HepG2 (cell line): ENCODE measurements around the gene ARMH4.

Experiments
- IRF9 ChIP-seq: sonication (generic); formaldehyde crosslinking; IDR thresholded peaks from 2 replicates; pipeline ENCODE4 v1.8.0; 2022; ENCODE audit warnings: missing genetic modification reagents, mild to moderate bottlenecking, borderline replicate concordance
- JUN ChIP-seq: sonication (generic); formaldehyde crosslinking; IDR thresholded peaks from 2 replicates; pipeline ENCODE4 v1.4.0; 2020; ENCODE audit warnings: mild to moderate bottlenecking, missing genetic modification reagents
- KLF6 ChIP-seq: IDR thresholded peaks from 2 replicates; pipeline ENCODE4 v1.8.0; 2016; ENCODE audit warnings: missing biosample characterization, missing genetic modification reagents
- POLR2A ChIP-seq, 2 experiments: IDR thresholded peaks; 2 replicates each; pipeline ENCODE4 v1.6.1; 2011; ENCODE audit warnings: low read depth in 2 of 2, low read length in 2 of 2, mild to moderate bottlenecking in 1 of 2, moderate library complexity in 1 of 2; ENCODE audit not compliant: insufficient read depth in 1 of 2
- POLR2AphosphoS5 ChIP-seq: IDR thresholded peaks from 2 replicates; pipeline ENCODE4 v1.6.1; 2012; ENCODE audit warnings: low read depth, low read length
- SRF ChIP-seq: IDR thresholded peaks from 2 replicates; pipeline ENCODE4 v1.6.1; 2011; ENCODE audit warnings: mild to moderate bottlenecking, low read depth, low read length, moderate library complexity
- TCF12 ChIP-seq, 2 experiments: fragments of 450-650 bp in 1 of 2; sonication (generic) in 1 of 2; formaldehyde crosslinking in 1 of 2; IDR thresholded peaks; 2 replicates each; pipeline versions ENCODE4 v1.6.1 to v1.8.0; 2017 to 2022; ENCODE audit warnings: antibody characterized with exemption in 1 of 2, mild to moderate bottlenecking in 1 of 2, missing genetic modification reagents in 1 of 2, moderate library complexity in 1 of 2
- ZBTB8A ChIP-seq: sonication (generic); formaldehyde crosslinking; IDR thresholded peaks from 2 replicates; pipeline ENCODE4 v1.4.0; 2020; ENCODE audit warnings: mild to moderate bottlenecking, low read depth, missing genetic modification reagents, borderline replicate concordance
- ZFP37 ChIP-seq: sonication (generic); formaldehyde crosslinking; IDR thresholded peaks from 2 replicates; pipeline ENCODE4 v1.4.0; 2020; ENCODE audit warnings: missing genetic modification reagents, borderline replicate concordance
- ZFX ChIP-seq: sonication (generic); formaldehyde crosslinking; IDR thresholded peaks from 2 replicates; pipeline ENCODE4 v1.4.0; 2020; ENCODE audit warnings: mild to moderate bottlenecking, low read depth, missing genetic modification reagents, moderate library complexity
- ZHX1 ChIP-seq: sonication (generic); formaldehyde crosslinking; IDR thresholded peaks from 2 replicates; pipeline ENCODE4 v1.8.1; 2022; ENCODE audit warnings: low read depth, mild to moderate bottlenecking, missing genetic modification reagents
- ZNF747 ChIP-seq: sonication (generic); formaldehyde crosslinking; IDR thresholded peaks from 2 replicates; pipeline ENCODE4 v1.8.1; 2023; ENCODE audit warnings: missing genetic modification reagents, mild to moderate bottlenecking, borderline replicate concordance
- TF ChIP-seq, protein P1 (sequence below): sonication (generic); formaldehyde crosslinking; IDR thresholded peaks from 2 replicates; pipeline ENCODE4 v1.5.0; 2020; ENCODE audit warnings: mild to moderate bottlenecking, missing genetic modification reagents, moderate library complexity

DNA sequence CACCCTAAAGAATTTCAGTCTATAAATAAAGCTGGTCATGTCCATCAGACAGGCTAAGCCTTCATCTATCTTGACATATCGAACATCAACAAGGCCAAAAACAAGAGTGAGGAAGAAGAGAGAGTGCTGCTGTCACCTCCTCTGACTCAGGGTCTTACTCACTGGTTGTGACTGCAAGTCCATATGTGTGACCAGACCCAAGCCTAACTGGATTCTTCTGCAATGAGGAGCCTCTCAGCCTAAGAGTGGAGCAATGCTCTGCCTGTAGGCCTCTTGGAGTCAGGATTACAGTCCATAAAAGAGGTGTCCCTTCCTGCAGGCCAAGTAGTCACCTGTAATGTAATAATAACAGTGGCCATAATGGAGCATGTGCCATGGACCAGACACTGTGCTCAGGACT lies 165.0 kb downstream of the ARMH4 start:
- TF ChIP-seq ZBTB8A (CRISPR knock-in tag) (no peak), ZHX1 (no peak), POLR2AphosphoS5 (no peak), KLF6 (no peak), TCF12 (IDR thresholded peaks at IDR 0.05) (no peak), TCF12 (CRISPR knock-in tag; IDR thresholded peaks at IDR 0.05) (no peak), ZFX (CRISPR knock-in tag) (no peak), SRF (no peak), IRF9 (no peak), ZFP37 (no peak), ZNF747 (CRISPR knock-in tag) (no peak), POLR2A (IDR thresholded peaks at IDR 0.05; ENCODE audit: insufficient read depth in 1 of 2, low read depth in 2 of 2, low read length in 2 of 2) (no peak), JUN (CRISPR knock-in tag) (no peak)
- TF ChIP-seq, protein P1, sequence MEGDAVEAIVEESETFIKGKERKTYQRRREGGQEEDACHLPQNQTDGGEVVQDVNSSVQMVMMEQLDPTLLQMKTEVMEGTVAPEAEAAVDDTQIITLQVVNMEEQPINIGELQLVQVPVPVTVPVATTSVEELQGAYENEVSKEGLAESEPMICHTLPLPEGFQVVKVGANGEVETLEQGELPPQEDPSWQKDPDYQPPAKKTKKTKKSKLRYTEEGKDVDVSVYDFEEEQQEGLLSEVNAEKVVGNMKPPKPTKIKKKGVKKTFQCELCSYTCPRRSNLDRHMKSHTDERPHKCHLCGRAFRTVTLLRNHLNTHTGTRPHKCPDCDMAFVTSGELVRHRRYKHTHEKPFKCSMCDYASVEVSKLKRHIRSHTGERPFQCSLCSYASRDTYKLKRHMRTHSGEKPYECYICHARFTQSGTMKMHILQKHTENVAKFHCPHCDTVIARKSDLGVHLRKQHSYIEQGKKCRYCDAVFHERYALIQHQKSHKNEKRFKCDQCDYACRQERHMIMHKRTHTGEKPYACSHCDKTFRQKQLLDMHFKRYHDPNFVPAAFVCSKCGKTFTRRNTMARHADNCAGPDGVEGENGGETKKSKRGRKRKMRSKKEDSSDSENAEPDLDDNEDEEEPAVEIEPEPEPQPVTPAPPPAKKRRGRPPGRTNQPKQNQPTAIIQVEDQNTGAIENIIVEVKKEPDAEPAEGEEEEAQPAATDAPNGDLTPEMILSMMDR (CRISPR knock-in tag): no peak
